ENCODE measurements around the gene CMIP. TPM values are rescaled to one million over a fixed set of nuclear protein-coding genes. Genes with fewer than 3 reads are reported as not detected.

The CMIP gene
- polyA plus RNA-seq, 1 of the 3 experiments (the other 2 are of a cell fraction): 5.4 TPM

DNA sequence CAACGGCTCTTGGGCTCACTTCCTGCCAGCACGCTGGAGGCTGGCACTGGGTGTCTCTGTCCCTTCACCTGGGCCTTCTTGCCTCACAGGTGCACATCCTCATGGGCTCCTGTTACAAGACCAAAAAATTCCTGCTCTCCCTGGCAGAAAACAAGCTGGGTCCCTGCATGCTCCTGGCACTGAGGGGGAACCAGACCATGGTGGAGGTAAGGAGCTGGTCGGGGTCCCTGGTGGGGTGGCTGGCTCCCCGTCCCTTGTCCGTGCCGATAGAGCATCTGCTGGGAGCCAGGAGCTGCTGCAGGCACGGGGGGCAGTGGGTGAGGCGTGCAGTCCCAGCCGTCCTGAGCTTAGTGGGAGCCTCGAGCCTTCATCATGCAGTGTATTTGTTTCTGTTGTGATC lies 255.0 kb downstream of the CMIP start:
- POLR2A ChIA-PET: no interaction called here
- Histone ChIP-seq H3K79me2 (ENCODE audit: insufficient read depth) (no peaks in the 10 kb centered on the region), H3K27ac (ENCODE audit: low read depth in 2 of 2, low read length in 1 of 2) (no peak overlapping the region), H3K36me3 (replicated peaks in 1 of 2; ENCODE audit: control insufficient read depth in 1 of 2, insufficient read depth in 2 of 2, low read length in 1 of 2) (peaks cover 0 to 6% of the 10 kb centered on the region in 2 experiments), H3K9ac (no peak overlapping the region), H3K4me3 (ENCODE audit: low read depth in 2 of 2, low read length in 1 of 2) (no peak overlapping the region), H3F3A (replicated peaks; ENCODE audit: insufficient read depth) (no peaks in the 10 kb centered on the region), H3K4me2 (no peak overlapping the region), H3K9me3 (no peaks in the 10 kb centered on the region), H3K9me2 (no peaks in the 10 kb centered on the region), H3K27me3 (ENCODE audit: insufficient read depth) (no peaks in the 10 kb centered on the region), H4K20me1 (ENCODE audit: insufficient read depth) (no peaks in the 10 kb centered on the region), H2AFZ (ENCODE audit: low read depth) (no peak overlapping the region), H3K4me1 (ENCODE audit: control insufficient read depth in 1 of 2, insufficient read depth in 2 of 2, low read depth in 1 of 2, low read length in 1 of 2) (peaks cover 0 to 8% of the 10 kb centered on the region in 2 experiments; a peak in 2 of 4 replicates)
- TF ChIP-seq FOSL2 (IDR thresholded peaks at IDR 0.05; ENCODE audit: borderline replicate concordance, low read depth) (no peak), NFIC (IDR thresholded peaks at IDR 0.05; ENCODE audit: borderline replicate concordance) (no peak), EZH2phosphoT487 (IDR thresholded peaks at IDR 0.05; ENCODE audit: borderline replicate concordance, low read depth) (no peak), TCF12 (IDR thresholded peaks at IDR 0.05) (no peak), CHD2 (IDR thresholded peaks at IDR 0.05; ENCODE audit: low read length, partially characterized antibody) (no peak), RCOR1 (IDR thresholded peaks at IDR 0.05; ENCODE audit: low read length) (no peak)
- DNase-seq: no peak
- WGBS (ENCODE audit: low lambda C conversion rate): 100% methylated on average over 2 of the region's 10 CpGs
- CTCF ChIA-PET: interaction anchor here (1.5 to 1.7 kb wide), 2 partner anchors 32 to 296 kb away, joined by 3 to 4 read pairs; no protein-coding TSS in a partner anchor

DNA sequence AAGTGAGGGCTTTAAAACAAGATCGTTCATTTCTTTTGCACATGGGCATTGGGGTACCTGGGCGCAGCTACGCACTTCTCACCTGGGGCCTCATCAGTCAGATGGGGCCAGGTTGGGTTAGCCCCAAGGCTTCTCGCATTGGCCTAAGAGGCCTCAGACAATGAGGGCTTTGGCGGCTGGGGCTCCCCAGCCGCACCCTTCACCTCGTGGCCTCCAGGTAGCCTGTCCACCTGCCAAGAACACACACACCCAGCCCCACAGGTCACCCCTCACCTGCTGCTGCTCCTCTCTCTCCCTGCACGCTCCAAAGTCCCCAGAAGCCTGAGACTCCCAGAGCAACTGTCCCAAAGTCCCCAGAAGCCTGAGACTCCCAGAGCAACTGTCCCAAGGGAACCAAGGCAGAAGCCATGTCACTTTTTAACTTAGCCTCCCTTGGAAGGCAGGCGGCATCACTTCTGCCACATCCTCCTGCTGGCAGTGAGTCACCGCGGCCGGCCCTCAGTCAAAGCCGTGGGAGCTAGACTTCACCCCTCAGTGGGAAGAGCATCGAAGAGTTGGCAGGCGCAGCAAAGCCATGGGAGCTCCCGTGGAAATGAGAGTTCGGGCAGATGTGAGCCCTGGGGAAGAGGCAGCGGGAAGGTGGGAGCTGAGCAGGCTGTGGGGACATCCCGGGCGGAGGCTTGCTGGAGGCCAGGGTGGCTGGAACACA lies 255.6 kb downstream of the CMIP start:
- Histone ChIP-seq H3K79me2 (ENCODE audit: insufficient read depth) (no peaks in the 10 kb centered on the region), H3K9ac (no peak overlapping the region), H3K27me3 (ENCODE audit: insufficient read depth) (no peaks in the 10 kb centered on the region), H3K9me2 (no peaks in the 10 kb centered on the region), H3K36me3 (replicated peaks in 1 of 2; ENCODE audit: control insufficient read depth in 1 of 2, insufficient read depth in 2 of 2, low read length in 1 of 2) (peaks cover 0 to 6% of the 10 kb centered on the region in 2 experiments), H2AFZ (ENCODE audit: low read depth) (no peak overlapping the region), H3K9me3 (no peaks in the 10 kb centered on the region), H3K4me3 (ENCODE audit: low read depth in 2 of 2, low read length in 1 of 2) (no peak overlapping the region), H3F3A (replicated peaks; ENCODE audit: insufficient read depth) (no peaks in the 10 kb centered on the region), H3K4me1 (ENCODE audit: control insufficient read depth in 1 of 2, insufficient read depth in 2 of 2, low read depth in 1 of 2, low read length in 1 of 2) (peaks cover 0 to 4% of the 10 kb centered on the region in 2 experiments; a peak in 2 of 4 replicates), H3K27ac (ENCODE audit: low read depth in 2 of 2, low read length in 1 of 2) (no peak overlapping the region), H4K20me1 (ENCODE audit: insufficient read depth) (no peaks in the 10 kb centered on the region), H3K4me2 (no peak overlapping the region)
- TF ChIP-seq FOSL2 (IDR thresholded peaks at IDR 0.05; ENCODE audit: borderline replicate concordance, low read depth) (no peak), POLR2AphosphoS5 (IDR thresholded peaks at IDR 0.05; ENCODE audit: low read depth, low read length) (no peak), TAF1 (IDR thresholded peaks at IDR 0.05; ENCODE audit: borderline replicate concordance, low read depth, low read length) (no peak), FOXM1 (IDR thresholded peaks at IDR 0.05; ENCODE audit: low read depth) (no peak), SIN3A (IDR thresholded peaks at IDR 0.05; ENCODE audit: borderline replicate concordance, low read depth, low read length) (no peak), NRF1 (IDR thresholded peaks at IDR 0.05; ENCODE audit: low read depth, low read length) (no peak), NFIC (IDR thresholded peaks at IDR 0.05; ENCODE audit: borderline replicate concordance) (no peak), TCF12 (IDR thresholded peaks at IDR 0.05) (no peak), RCOR1 (IDR thresholded peaks at IDR 0.05; ENCODE audit: low read length) (no peak), TEAD4 (IDR thresholded peaks at IDR 0.05; ENCODE audit: borderline replicate concordance, insufficient read depth) (no peak), CHD2 (IDR thresholded peaks at IDR 0.05; ENCODE audit: low read length, partially characterized antibody) (no peak), RAD21 (IDR thresholded peaks at IDR 0.05; ENCODE audit: low read length) (no peak)
- TF ChIP-seq, protein P1, sequence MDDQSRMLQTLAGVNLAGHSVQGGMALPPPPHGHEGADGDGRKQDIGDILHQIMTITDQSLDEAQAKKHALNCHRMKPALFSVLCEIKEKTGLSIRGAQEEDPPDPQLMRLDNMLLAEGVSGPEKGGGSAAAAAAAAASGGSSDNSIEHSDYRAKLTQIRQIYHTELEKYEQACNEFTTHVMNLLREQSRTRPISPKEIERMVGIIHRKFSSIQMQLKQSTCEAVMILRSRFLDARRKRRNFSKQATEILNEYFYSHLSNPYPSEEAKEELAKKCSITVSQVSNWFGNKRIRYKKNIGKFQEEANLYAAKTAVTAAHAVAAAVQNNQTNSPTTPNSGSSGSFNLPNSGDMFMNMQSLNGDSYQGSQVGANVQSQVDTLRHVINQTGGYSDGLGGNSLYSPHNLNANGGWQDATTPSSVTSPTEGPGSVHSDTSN (IDR thresholded peaks at IDR 0.05): no peak
- TF ChIP-seq, protein P2, sequence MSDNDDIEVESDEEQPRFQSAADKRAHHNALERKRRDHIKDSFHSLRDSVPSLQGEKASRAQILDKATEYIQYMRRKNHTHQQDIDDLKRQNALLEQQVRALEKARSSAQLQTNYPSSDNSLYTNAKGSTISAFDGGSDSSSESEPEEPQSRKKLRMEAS (IDR thresholded peaks at IDR 0.05; ENCODE audit: low read depth): no peak
- TF ChIP-seq, protein P3, sequence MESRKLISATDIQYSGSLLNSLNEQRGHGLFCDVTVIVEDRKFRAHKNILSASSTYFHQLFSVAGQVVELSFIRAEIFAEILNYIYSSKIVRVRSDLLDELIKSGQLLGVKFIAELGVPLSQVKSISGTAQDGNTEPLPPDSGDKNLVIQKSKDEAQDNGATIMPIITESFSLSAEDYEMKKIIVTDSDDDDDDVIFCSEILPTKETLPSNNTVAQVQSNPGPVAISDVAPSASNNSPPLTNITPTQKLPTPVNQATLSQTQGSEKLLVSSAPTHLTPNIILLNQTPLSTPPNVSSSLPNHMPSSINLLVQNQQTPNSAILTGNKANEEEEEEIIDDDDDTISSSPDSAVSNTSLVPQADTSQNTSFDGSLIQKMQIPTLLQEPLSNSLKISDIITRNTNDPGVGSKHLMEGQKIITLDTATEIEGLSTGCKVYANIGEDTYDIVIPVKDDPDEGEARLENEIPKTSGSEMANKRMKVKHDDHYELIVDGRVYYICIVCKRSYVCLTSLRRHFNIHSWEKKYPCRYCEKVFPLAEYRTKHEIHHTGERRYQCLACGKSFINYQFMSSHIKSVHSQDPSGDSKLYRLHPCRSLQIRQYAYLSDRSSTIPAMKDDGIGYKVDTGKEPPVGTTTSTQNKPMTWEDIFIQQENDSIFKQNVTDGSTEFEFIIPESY (IDR thresholded peaks at IDR 0.05; ENCODE audit: borderline replicate concordance, low read depth): no peak
- TF ChIP-seq, protein P4, sequence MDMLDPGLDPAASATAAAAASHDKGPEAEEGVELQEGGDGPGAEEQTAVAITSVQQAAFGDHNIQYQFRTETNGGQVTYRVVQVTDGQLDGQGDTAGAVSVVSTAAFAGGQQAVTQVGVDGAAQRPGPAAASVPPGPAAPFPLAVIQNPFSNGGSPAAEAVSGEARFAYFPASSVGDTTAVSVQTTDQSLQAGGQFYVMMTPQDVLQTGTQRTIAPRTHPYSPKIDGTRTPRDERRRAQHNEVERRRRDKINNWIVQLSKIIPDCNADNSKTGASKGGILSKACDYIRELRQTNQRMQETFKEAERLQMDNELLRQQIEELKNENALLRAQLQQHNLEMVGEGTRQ (IDR thresholded peaks at IDR 0.05; ENCODE audit: borderline replicate concordance, low read depth, low read length): no peak
- TF ChIP-seq, protein P5, sequence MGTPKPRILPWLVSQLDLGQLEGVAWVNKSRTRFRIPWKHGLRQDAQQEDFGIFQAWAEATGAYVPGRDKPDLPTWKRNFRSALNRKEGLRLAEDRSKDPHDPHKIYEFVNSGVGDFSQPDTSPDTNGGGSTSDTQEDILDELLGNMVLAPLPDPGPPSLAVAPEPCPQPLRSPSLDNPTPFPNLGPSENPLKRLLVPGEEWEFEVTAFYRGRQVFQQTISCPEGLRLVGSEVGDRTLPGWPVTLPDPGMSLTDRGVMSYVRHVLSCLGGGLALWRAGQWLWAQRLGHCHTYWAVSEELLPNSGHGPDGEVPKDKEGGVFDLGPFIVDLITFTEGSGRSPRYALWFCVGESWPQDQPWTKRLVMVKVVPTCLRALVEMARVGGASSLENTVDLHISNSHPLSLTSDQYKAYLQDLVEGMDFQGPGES (IDR thresholded peaks at IDR 0.05; ENCODE audit: low read depth, low read length): no peak
- CTCF ChIA-PET: interaction anchor here (1.5 to 1.7 kb wide), 2 partner anchors 32 to 296 kb away, joined by 3 to 4 read pairs; no protein-coding TSS in a partner anchor
- DNase-seq: no peak
- POLR2A ChIA-PET: no interaction called here
- 85% methylated on average over 20 of the region's 20 CpGs for WGBS (ENCODE audit: low lambda C conversion rate)

Data from SK-N-SH (cell line).